ENCODE measurements around the gene PTPRD. TPM values are rescaled to one million over a fixed set of nuclear protein-coding genes. Genes with fewer than 3 reads are reported as not detected.

PTPRD gene
- total RNA-seq, 2 experiments from 2014 or later, result 0.10 TPM; not detected in 1

DNA sequence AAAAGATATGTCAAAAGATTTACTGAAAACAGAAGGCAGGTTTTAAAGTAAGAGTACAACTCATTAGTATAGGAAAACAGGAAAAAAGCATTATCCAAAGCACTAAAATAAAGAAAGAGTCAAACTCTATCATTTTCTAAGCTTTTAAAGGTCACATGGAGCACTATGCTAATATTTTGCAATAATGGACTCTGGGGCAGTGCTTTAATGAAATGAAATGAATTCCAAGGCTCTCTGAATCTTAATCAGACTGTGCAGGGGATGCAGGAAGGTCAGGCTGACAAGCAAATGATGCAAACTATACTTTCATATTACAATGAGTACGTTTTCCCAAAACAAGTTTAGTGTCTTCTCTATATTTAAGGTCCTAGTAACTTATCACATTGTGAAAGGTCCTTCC is 1831.3 kb downstream of the PTPRD start:
- no peaks in the 10 kb centered on the region for H3K9me3 Mint-ChIP-seq
- H3K36me3 Mint-ChIP-seq, result no peaks in the 10 kb centered on the region
- no peaks in the 10 kb centered on the region for H3K4me1 Mint-ChIP-seq (ENCODE audit: low read depth)
- no peak overlapping the region for H3K27ac Mint-ChIP-seq
- POLR2A ChIA-PET, result no interaction called here
- no peak overlapping the region for H3K4me3 Mint-ChIP-seq
- intact Hi-C loops (cut with micrococcal nuclease), result no loop called here
- CTCF ChIA-PET, result no interaction called here
- no peaks in the 10 kb centered on the region for H3K27me3 Mint-ChIP-seq
- DNase-seq, result no peak

DNA sequence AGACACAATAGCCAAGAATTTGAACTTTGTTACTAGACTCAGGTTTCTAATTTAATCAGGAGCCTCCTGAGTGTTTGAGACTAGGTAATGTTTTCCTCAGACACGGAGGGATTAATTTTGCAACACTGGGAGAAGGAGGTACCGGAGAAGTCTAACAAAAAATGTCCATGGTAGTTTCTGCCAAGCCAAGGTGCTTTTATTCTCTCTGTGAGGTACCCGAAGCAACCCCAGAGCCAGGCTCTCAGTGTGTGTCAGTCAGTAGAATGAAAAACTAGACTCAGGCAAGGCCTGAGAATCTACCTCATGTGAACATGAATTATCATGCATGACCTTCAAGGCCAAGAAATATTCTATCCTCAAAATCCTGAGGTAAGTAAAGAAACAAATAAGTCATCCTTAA is 1832.4 kb downstream of the PTPRD start:
- H3K27me3 Mint-ChIP-seq, result no peaks in the 10 kb centered on the region
- POLR2A ChIA-PET, result no interaction called here
- H3K4me1 Mint-ChIP-seq (ENCODE audit: low read depth), result no peaks in the 10 kb centered on the region
- intact Hi-C loops (cut with micrococcal nuclease), result no loop called here
- no peak overlapping the region for H3K27ac Mint-ChIP-seq
- H3K36me3 Mint-ChIP-seq, result no peaks in the 10 kb centered on the region
- no peaks in the 10 kb centered on the region for H3K9me3 Mint-ChIP-seq
- CTCF ChIA-PET, result no interaction called here
- H3K4me3 Mint-ChIP-seq, result no peak overlapping the region
- no peak for DNase-seq

- H3K9me3 Mint-ChIP-seq, result no peaks in the 10 kb centered on the region
- H3K4me1 Mint-ChIP-seq (ENCODE audit: low read depth), result no peaks in the 10 kb centered on the region
- H3K36me3 Mint-ChIP-seq, result no peaks in the 10 kb centered on the region
- DNase-seq, result no peak
- H3K4me3 Mint-ChIP-seq, result no peak overlapping the region
- no peak overlapping the region for H3K27ac Mint-ChIP-seq
- POLR2A ChIA-PET, result no interaction called here
- CTCF ChIA-PET, result no interaction called here
- H3K27me3 Mint-ChIP-seq, result no peaks in the 10 kb centered on the region
- intact Hi-C loops (cut with micrococcal nuclease), result no loop called here
Observed at GRCh38 chr9:8779478-8779877, 1833.3 kb downstream of the PTPRD start.

- POLR2A ChIA-PET, result no interaction called here
- CTCF ChIA-PET, result no interaction called here
Observed at GRCh38 chr9:8778356-8778755, 1834.4 kb downstream of the PTPRD start.

DNA sequence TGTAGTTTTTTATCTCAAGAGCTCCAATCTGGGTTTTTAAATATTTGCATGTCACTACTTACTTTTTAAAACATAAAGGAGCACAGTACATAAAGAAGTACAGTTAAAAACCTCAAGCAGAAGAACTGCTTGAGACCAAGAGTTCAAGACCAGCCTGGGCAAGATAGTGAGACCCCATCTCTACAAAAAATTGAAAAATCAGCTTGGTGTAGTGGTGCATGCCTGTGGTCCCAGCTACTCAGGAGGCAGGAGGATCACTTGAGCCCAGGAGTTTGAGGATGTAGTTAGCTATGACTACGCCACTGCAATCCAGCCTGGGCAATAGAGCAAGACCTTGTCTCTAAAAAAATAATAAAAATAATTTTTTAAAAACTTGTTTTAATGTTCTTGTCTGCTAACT is 1840.5 kb downstream of the PTPRD start:
- Mint-ChIP-seq H3K27ac (no peak overlapping the region), H3K9me3 (no peaks in the 10 kb centered on the region), H3K4me3 (no peak overlapping the region), H3K36me3 (no peaks in the 10 kb centered on the region), H3K27me3 (no peaks in the 10 kb centered on the region), H3K4me1 (ENCODE audit: low read depth) (no peaks in the 10 kb centered on the region)
- intact Hi-C loops (cut with micrococcal nuclease), result no loop called here
- ChIA-PET CTCF (no interaction called here), POLR2A (no interaction called here)
- no peak for DNase-seq

More at GRCh38 chr9:8778356-8778755, 1834.4 kb downstream of the PTPRD start:
- Mint-ChIP-seq H3K27me3 (no peaks in the 10 kb centered on the region), H3K36me3 (no peaks in the 10 kb centered on the region), H3K4me1 (ENCODE audit: low read depth) (no peaks in the 10 kb centered on the region), H3K9me3 (no peaks in the 10 kb centered on the region), H3K27ac (no peak overlapping the region), H3K4me3 (no peak overlapping the region)
- intact Hi-C loops (cut with micrococcal nuclease), result no loop called here
- no peak for DNase-seq

GRCh38 chr9:8769153-8769552 is 1843.6 kb downstream of the PTPRD start:
- H3K4me3 Mint-ChIP-seq, result no peak overlapping the region
- no peaks in the 10 kb centered on the region for H3K4me1 Mint-ChIP-seq (ENCODE audit: low read depth)
- intact Hi-C loops (cut with micrococcal nuclease), result no loop called here
- H3K27ac Mint-ChIP-seq, result no peak overlapping the region
- H3K9me3 Mint-ChIP-seq, result no peaks in the 10 kb centered on the region
- H3K27me3 Mint-ChIP-seq, result no peaks in the 10 kb centered on the region
- CTCF ChIA-PET, result no interaction called here
- no peaks in the 10 kb centered on the region for H3K36me3 Mint-ChIP-seq
- POLR2A ChIA-PET, result no interaction called here
- no peak for DNase-seq

GRCh38 chr9:8766096-8766495 is 1846.7 kb downstream of the PTPRD start:
- Mint-ChIP-seq H3K4me1 (ENCODE audit: low read depth) (no peaks in the 10 kb centered on the region), H3K4me3 (no peak overlapping the region), H3K9me3 (no peaks in the 10 kb centered on the region), H3K27me3 (no peaks in the 10 kb centered on the region), H3K27ac (no peak overlapping the region), H3K36me3 (no peaks in the 10 kb centered on the region)
- ChIA-PET POLR2A (no interaction called here), CTCF (no interaction called here)
- intact Hi-C loops (cut with micrococcal nuclease), result no loop called here
- DNase-seq, result no peak

GRCh38 chr9:8764051-8764450 is 1848.8 kb downstream of the PTPRD start:
- intact Hi-C loops (cut with micrococcal nuclease), result no loop called here
- no peaks in the 10 kb centered on the region for H3K27me3 Mint-ChIP-seq
- no peaks in the 10 kb centered on the region for H3K9me3 Mint-ChIP-seq
- H3K4me3 Mint-ChIP-seq, result no peak overlapping the region
- H3K4me1 Mint-ChIP-seq (ENCODE audit: low read depth), result no peaks in the 10 kb centered on the region
- no peak for DNase-seq
- POLR2A ChIA-PET, result no interaction called here
- no peak overlapping the region for H3K27ac Mint-ChIP-seq
- no peaks in the 10 kb centered on the region for H3K36me3 Mint-ChIP-seq
- CTCF ChIA-PET, result no interaction called here

DNA sequence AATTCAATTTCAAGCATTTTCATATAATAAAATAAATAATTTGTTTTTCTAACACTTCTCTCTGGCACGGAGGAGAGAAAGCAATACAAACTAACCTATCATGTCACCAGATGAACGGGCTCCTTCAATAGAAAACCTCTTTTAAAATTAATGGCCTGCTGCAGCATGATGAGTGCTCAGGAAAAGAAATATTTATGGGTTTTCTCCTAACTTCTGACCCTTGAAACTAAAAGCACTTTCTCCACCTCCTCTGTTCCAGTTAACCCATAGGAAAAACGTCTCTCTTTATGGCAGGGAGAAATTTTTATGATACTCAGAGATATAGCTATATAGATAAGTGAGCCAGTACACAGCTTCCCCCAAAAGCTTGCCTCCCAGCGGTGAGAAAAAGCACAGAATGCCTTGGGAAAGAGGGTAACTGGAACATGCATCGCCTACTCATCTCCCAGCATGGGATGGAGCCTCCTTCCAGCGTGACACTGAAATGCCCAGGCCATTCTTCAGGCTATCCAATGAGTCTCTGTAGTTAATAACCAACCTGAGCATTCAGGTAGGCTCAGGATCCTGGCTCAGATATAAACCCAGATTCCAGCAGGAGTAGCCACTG is 1850.2 kb downstream of the PTPRD start:
- POLR2A ChIA-PET, result no interaction called here
- H3K9me3 Mint-ChIP-seq, result no peaks in the 10 kb centered on the region
- H3K4me1 Mint-ChIP-seq (ENCODE audit: low read depth), result no peaks in the 10 kb centered on the region
- H3K4me3 Mint-ChIP-seq, result no peak overlapping the region
- no peaks in the 10 kb centered on the region for H3K27me3 Mint-ChIP-seq
- no peak for DNase-seq
- H3K36me3 Mint-ChIP-seq, result no peaks in the 10 kb centered on the region
- H3K27ac Mint-ChIP-seq, result no peak overlapping the region
- CTCF ChIA-PET, result no interaction called here
- intact Hi-C loops (cut with micrococcal nuclease), result no loop called here

- CTCF ChIA-PET, result no interaction called here
Observed at GRCh38 chr9:8760000-8760767, 1852.6 kb downstream of the PTPRD start.

GRCh38 chr9:8757881-8758280 is 1854.9 kb downstream of the PTPRD start:
- Mint-ChIP-seq H3K27me3 (no peaks in the 10 kb centered on the region), H3K9me3 (no peaks in the 10 kb centered on the region), H3K4me3 (no peak overlapping the region), H3K4me1 (ENCODE audit: low read depth) (no peaks in the 10 kb centered on the region), H3K36me3 (no peaks in the 10 kb centered on the region), H3K27ac (no peak overlapping the region)
- DNase-seq, result no peak
- intact Hi-C loops (cut with micrococcal nuclease), result no loop called here
- ChIA-PET POLR2A (no interaction called here), CTCF (no interaction called here)

More at GRCh38 chr9:8760000-8760767, 1852.6 kb downstream of the PTPRD start:
- intact Hi-C loops (cut with micrococcal nuclease), result no loop called here
- Mint-ChIP-seq H3K9me3 (no peaks in the 10 kb centered on the region), H3K27me3 (no peaks in the 10 kb centered on the region), H3K27ac (no peak overlapping the region), H3K4me1 (ENCODE audit: low read depth) (no peaks in the 10 kb centered on the region), H3K36me3 (no peaks in the 10 kb centered on the region), H3K4me3 (no peak overlapping the region)
- DNase-seq, result no peak
- POLR2A ChIA-PET, result no interaction called here

DNA sequence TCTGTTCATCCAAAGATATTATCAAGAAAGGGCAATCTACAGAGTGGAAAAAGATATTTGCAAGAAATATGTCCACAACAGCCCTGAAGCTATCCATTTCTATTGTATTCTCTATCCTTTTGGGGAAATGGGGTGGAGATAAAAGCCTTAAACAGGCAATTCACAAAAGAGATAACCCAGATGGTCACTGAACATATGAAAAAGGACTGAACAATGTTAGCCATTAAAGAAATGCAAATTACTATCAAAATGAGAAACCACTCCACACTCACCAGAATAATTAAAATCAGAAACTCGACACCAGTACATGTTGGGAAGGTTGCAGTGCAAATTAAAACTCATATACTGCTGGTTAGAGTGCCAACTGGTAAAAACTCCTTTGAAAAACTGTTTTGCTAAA is 1858.1 kb downstream of the PTPRD start:
- Mint-ChIP-seq H3K9me3 (no peaks in the 10 kb centered on the region), H3K4me3 (no peak overlapping the region), H3K36me3 (no peaks in the 10 kb centered on the region), H3K27me3 (no peaks in the 10 kb centered on the region), H3K4me1 (ENCODE audit: low read depth) (no peaks in the 10 kb centered on the region), H3K27ac (no peak overlapping the region)
- DNase-seq, result no peak
- CTCF ChIA-PET, result no interaction called here
- POLR2A ChIA-PET, result no interaction called here
- intact Hi-C loops (cut with micrococcal nuclease), result no loop called here

DNA sequence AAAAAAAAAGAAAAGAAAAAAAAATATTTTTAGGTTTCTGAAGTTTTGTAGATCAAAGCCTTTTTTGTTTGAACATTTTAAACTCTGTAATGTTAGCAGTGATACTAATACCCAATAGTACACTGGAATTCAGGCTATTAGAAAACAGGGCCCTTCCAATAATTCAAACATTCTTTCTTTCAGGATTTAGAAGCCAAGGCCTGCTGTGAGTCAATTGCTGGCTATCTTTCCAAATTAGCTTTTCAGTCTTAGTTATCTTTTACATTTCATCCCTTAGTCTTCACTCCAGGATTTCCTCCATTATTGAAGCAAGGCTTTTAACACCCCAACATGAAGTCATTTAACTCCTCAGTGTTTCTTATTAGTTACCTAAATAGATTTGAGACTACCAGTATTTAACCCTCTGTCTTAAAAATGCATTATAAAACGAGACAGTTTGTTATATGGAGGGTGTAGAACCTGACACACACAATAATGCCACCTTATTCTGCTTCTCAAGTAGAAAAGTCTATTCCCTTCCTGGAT is 1861.3 kb downstream of the PTPRD start:
- ChIA-PET POLR2A (no interaction called here), CTCF (no interaction called here)
- Mint-ChIP-seq H3K4me1 (ENCODE audit: low read depth) (no peaks in the 10 kb centered on the region), H3K27me3 (no peaks in the 10 kb centered on the region), H3K9me3 (peaks cover 2% of the 10 kb centered on the region), H3K36me3 (no peaks in the 10 kb centered on the region), H3K27ac (no peak overlapping the region), H3K4me3 (no peak overlapping the region)
- intact Hi-C loops (cut with micrococcal nuclease), result no loop called here
- DNase-seq, result no peak
